Panc1 (cell line): ENCODE measurements around the gene LMNTD1. TPM values are rescaled to one million over a fixed set of nuclear protein-coding genes. Genes with fewer than 3 reads are reported as not detected.

ENCODE experiments used
- ATAC-seq: fragments of 200-7000 bp; cut with Tn5 transposase; 2 replicates; pipeline ENCODE4 v1.9.1; 2020; ENCODE audit warnings: mild to moderate bottlenecking, moderate library complexity
- BruUV-seq: library from RNA; stranded (reverse); fragments of 400-500 nt; replicated peaks from 2 replicates; lab custom pipeline; 2021; lab: Mats Ljungman, UMichigan
- CTCF ChIA-PET: fragments of 300-600 bp; sonication (Branson Sonifier 250); formaldehyde crosslinking; loops from one replicate; lab custom pipeline; 2022; ENCODE audit warnings: antibody characterized with exemption; lab: Charles Lee
- POLR2A ChIA-PET: fragments of 300-600 bp; sonication (Branson Sonifier 250); formaldehyde crosslinking; loops from one replicate; lab custom pipeline; 2022; ENCODE audit warnings: antibody characterized with exemption; lab: Charles Lee
- DNase-seq: peaks from one replicate; pipeline ENCODE4 v3.0.0-alpha.2; 2010; ENCODE audit warnings: low read depth, low spot score
- H3K27ac ChIP-seq: 2 replicates; pipeline ENCODE4 v1.5.1; 2011; ENCODE audit warnings: mild to moderate bottlenecking, low read length, inconsistent platforms
- H3K27me3 ChIP-seq: fragments of 200-500 bp; sonication (Bioruptor generic); 2 replicates; pipeline ENCODE4 v1.6.0; 2014; ENCODE audit warnings: low read length, inconsistent platforms; ENCODE audit not compliant: control insufficient read depth, insufficient read depth
- H3K36me3 ChIP-seq: fragments of 200-500 bp; sonication (Bioruptor generic); 2 replicates; pipeline ENCODE4 v1.5.1; 2014; ENCODE audit warnings: inconsistent platforms, mild to moderate bottlenecking, low read length, moderate library complexity; ENCODE audit not compliant: control insufficient read depth, insufficient read depth
- H3K4me1 ChIP-seq: 2 replicates; pipeline ENCODE4 v1.5.1; 2011; ENCODE audit warnings: inconsistent platforms, mild to moderate bottlenecking, low read length, moderate library complexity; ENCODE audit not compliant: control insufficient read depth, insufficient read depth
- H3K4me3 ChIP-seq, 2 experiments: 2 replicates each; pipeline ENCODE4 v1.5.1; 2011 to 2012; ENCODE audit warnings: low read depth in 2 of 2, low read length in 2 of 2, mild to moderate bottlenecking in 2 of 2, inconsistent platforms in 1 of 2, moderate library complexity in 1 of 2
- H3K9me3 ChIP-seq: fragments of 200-500 bp; sonication (Bioruptor generic); 2 replicates; pipeline ENCODE4 v1.5.1; 2014; ENCODE audit warnings: low read depth, mild to moderate bottlenecking, inconsistent platforms, low read length, moderate library complexity; ENCODE audit not compliant: control insufficient read depth, insufficient read depth
- POLR2AphosphoS5 ChIP-seq: IDR thresholded peaks from 2 replicates; pipeline ENCODE4 v1.6.1; 2012; ENCODE audit warnings: mild to moderate bottlenecking, low read depth, low read length, moderate library complexity
- SIN3A ChIP-seq: IDR thresholded peaks from 2 replicates; pipeline ENCODE4 v1.6.1; 2012; ENCODE audit warnings: low read depth, mild to moderate bottlenecking, low read length, moderate library complexity, borderline replicate concordance; ENCODE audit not compliant: insufficient read depth
- TCF7L2 ChIP-seq: IDR thresholded peaks from 2 replicates; pipeline ENCODE4 v1.6.1; 2011; ENCODE audit warnings: mild to moderate bottlenecking, low read depth, low read length, inconsistent platforms
- in situ Hi-C: cut with HindIII; loops from 2 replicates; pipeline ENCODE4 v1.10.0; 2016; ENCODE audit warnings: low sequenced_read_pairs, low pct_unique_long_range_greater_than_20kb
- intact Hi-C: fragments of 100-400 bp; cut with micrococcal nuclease; formaldehyde crosslinking; loops from one replicate; pipeline ENCODE4 v1.10.0; 2022; ENCODE audit not compliant: unreplicated experiment
- total RNA-seq: library from RNA; stranded (reverse); gene quantifications from one replicate; pipeline ENCODE4 v1.2.1, GENCODE V29; 2021; ENCODE audit not compliant: unreplicated experiment
- TF ChIP-seq, protein P1 (sequence below): fragments of 450-650 bp; IDR thresholded peaks from 2 replicates; pipeline ENCODE4 v1.5.1; 2017; ENCODE audit warnings: mild to moderate bottlenecking
- TF ChIP-seq, protein P2 (sequence below), 2 experiments: IDR thresholded peaks; 2 replicates each; pipeline ENCODE4 v1.6.1; 2011 to 2012; ENCODE audit warnings: low read depth in 2 of 2, control low read depth in 1 of 2, low read length in 1 of 2, mild to moderate bottlenecking in 1 of 2, moderate library complexity in 1 of 2; ENCODE audit not compliant: insufficient read depth in 1 of 2

LMNTD1 gene
- total RNA-seq, 1 experiment from 2014 or later = 0.13 TPM

DNA sequence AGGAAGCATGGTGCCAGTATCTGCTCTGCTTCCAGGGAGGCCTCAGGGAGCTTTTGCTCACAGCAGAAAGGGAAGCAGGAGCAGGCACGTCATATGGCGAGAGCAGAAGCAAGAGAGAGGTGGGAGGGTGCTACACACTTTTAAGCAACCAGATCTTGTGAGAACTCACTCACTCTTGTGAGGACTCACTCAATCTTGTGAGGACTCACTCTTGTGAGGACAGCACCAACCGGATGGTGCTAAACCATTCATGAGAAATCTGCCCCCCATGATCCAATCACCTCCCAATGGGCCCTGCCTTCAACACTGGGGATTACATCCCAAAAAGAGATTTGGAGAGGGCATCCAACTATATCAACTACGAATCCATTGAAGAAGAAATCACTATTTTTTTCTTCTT, 34.3 kb upstream of the LMNTD1 start:
- Histone ChIP-seq H3K4me3 (no peak overlapping the region), H3K9me3 (peaks cover 14% of the 10 kb centered on the region; the same call in 1 of the 2 replicates), H3K36me3 (no peaks in the 10 kb centered on the region), H3K27ac (no peak overlapping the region), H3K4me1 (no peaks in the 10 kb centered on the region), H3K27me3 (no peaks in the 10 kb centered on the region)
- in situ Hi-C loops (no loop called here), intact Hi-C loops (no loop called here)
- CTCF ChIA-PET = no interaction called here
- no TSS peak for BruUV-seq
- TF ChIP-seq, protein P1, sequence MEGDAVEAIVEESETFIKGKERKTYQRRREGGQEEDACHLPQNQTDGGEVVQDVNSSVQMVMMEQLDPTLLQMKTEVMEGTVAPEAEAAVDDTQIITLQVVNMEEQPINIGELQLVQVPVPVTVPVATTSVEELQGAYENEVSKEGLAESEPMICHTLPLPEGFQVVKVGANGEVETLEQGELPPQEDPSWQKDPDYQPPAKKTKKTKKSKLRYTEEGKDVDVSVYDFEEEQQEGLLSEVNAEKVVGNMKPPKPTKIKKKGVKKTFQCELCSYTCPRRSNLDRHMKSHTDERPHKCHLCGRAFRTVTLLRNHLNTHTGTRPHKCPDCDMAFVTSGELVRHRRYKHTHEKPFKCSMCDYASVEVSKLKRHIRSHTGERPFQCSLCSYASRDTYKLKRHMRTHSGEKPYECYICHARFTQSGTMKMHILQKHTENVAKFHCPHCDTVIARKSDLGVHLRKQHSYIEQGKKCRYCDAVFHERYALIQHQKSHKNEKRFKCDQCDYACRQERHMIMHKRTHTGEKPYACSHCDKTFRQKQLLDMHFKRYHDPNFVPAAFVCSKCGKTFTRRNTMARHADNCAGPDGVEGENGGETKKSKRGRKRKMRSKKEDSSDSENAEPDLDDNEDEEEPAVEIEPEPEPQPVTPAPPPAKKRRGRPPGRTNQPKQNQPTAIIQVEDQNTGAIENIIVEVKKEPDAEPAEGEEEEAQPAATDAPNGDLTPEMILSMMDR = no peak
- TF ChIP-seq, protein P2, sequence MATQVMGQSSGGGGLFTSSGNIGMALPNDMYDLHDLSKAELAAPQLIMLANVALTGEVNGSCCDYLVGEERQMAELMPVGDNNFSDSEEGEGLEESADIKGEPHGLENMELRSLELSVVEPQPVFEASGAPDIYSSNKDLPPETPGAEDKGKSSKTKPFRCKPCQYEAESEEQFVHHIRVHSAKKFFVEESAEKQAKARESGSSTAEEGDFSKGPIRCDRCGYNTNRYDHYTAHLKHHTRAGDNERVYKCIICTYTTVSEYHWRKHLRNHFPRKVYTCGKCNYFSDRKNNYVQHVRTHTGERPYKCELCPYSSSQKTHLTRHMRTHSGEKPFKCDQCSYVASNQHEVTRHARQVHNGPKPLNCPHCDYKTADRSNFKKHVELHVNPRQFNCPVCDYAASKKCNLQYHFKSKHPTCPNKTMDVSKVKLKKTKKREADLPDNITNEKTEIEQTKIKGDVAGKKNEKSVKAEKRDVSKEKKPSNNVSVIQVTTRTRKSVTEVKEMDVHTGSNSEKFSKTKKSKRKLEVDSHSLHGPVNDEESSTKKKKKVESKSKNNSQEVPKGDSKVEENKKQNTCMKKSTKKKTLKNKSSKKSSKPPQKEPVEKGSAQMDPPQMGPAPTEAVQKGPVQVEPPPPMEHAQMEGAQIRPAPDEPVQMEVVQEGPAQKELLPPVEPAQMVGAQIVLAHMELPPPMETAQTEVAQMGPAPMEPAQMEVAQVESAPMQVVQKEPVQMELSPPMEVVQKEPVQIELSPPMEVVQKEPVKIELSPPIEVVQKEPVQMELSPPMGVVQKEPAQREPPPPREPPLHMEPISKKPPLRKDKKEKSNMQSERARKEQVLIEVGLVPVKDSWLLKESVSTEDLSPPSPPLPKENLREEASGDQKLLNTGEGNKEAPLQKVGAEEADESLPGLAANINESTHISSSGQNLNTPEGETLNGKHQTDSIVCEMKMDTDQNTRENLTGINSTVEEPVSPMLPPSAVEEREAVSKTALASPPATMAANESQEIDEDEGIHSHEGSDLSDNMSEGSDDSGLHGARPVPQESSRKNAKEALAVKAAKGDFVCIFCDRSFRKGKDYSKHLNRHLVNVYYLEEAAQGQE (IDR thresholded peaks at IDR 0.05; ENCODE audit: insufficient read depth in 1 of 2, low read depth in 2 of 2, low read length in 1 of 2) = no peak
- no peak for TF ChIP-seq POLR2AphosphoS5
- TF ChIP-seq TCF7L2 = no peak
- TF ChIP-seq SIN3A = no peak
- ATAC-seq (no peak), DNase-seq (no peak)
- POLR2A ChIA-PET = no interaction called here

DNA sequence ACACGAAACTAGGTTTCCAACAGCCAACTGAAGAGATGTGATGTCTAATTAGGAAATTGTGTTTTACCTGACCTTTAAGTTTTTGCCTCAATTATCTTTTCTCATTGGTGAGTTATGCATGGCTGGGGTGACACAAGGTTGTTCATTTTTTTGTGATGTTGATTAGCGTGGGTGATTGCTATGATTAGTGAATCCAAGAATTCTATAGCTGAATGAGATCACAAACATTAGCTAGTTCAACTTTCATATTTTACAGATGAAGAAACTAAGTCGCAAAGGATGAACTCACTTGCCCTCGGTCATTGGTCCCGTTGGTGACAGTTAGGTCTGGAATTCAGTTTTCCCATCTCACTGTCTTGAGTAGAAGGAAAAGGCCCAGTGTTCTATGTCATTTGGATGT, 32.6 kb upstream of the LMNTD1 start:
- DNase-seq (no peak), ATAC-seq (no peak)
- no peak overlapping the region for H3K4me3 ChIP-seq
- in situ Hi-C loops = no loop called here
- no peaks in the 10 kb centered on the region for H3K4me1 ChIP-seq
- ChIA-PET POLR2A (interaction anchor here (0.6 kb wide), 1 partner anchor 476 kb away, joined by 3 read pairs; no protein-coding TSS in a partner anchor), CTCF (no interaction called here)
- intact Hi-C loops = no loop called here
- H3K27ac ChIP-seq = no peak overlapping the region
- peaks cover 14% of the 10 kb centered on the region; the same call in 1 of the 2 replicates for H3K9me3 ChIP-seq
- BruUV-seq = no TSS peak
- peaks cover 2% of the 10 kb centered on the region; the same call in 1 of the 2 replicates for H3K27me3 ChIP-seq
- no peak for TF ChIP-seq TCF7L2
- TF ChIP-seq, protein P2 (IDR thresholded peaks at IDR 0.05; ENCODE audit: insufficient read depth in 1 of 2, low read depth in 2 of 2, low read length in 1 of 2) = no peak
- no peak for TF ChIP-seq SIN3A
- TF ChIP-seq POLR2AphosphoS5 = no peak
- TF ChIP-seq, protein P1 = no peak
- H3K36me3 ChIP-seq = no peaks in the 10 kb centered on the region
